Frontal cortex (tissue), 4 donors: ENCODE results near the gene KIF26B. TPM values are rescaled to one million over a fixed set of nuclear protein-coding genes. Genes with fewer than 3 reads are reported as not detected.
"Not testable (repeated sequence)": the region's sequence is repeated elsewhere in the genome, so short reads cannot be mapped to it uniquely, and the experiment has no call there.

Source experiments
- DNase-seq, 2 donors: peaks; one replicate each; pipeline ENCODE4 v3.0.0; 2012; ENCODE audit warnings: low spot score in 2 of 2
- FAIRE-seq: peaks from 2 replicates; lab custom pipeline; 2012; peaks lifted over from hg19 to GRCh38; lab: Jason Lieb, UNC
- total RNA-seq: library from RNA; depleted of rRNA; stranded (reverse); fragments of >200 nt; gene quantifications from one replicate; pipeline ENCODE4 v1.2.3, GENCODE V29; 2014
- donor health status: control.
- donor health status: control.
- donor health status: control.

Gene KIF26B
- total RNA-seq, 1 donor from 2014 or later = 11.4 TPM

DNA sequence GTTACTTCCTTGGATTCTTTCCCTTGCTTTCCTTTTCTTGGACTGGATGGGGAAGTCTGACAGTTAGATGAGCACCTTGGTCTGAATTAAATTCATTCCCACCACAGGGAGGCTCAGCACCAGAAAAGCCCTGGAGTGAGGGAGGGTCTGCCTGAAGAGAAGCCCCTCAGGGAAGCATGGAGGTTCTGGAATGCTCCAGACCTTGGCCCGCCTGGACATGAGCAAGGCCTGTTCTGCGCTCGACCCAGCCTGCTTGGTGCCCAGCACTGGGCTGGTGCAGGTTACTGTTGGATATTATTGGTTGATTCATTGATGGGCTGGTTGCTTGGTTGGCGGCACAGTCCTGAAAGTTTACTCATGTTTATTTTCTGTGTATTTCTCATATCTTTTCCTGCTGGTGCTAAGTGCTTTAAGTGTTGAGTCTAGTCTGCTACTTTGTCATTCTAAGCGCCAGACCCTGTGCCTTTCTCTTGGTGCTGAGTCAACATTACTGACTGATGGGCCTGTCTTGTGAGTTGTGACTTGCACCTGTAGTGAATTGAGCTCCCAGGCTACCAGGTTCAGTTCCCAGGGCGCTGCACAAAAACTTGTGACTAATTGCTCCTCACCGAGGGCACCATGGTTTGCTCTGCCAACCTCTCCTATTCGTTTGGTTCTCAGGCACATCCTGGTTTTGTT lies 538.5 kb downstream of the KIF26B start:
- DNase-seq = no peak
- no peak for FAIRE-seq

DNA sequence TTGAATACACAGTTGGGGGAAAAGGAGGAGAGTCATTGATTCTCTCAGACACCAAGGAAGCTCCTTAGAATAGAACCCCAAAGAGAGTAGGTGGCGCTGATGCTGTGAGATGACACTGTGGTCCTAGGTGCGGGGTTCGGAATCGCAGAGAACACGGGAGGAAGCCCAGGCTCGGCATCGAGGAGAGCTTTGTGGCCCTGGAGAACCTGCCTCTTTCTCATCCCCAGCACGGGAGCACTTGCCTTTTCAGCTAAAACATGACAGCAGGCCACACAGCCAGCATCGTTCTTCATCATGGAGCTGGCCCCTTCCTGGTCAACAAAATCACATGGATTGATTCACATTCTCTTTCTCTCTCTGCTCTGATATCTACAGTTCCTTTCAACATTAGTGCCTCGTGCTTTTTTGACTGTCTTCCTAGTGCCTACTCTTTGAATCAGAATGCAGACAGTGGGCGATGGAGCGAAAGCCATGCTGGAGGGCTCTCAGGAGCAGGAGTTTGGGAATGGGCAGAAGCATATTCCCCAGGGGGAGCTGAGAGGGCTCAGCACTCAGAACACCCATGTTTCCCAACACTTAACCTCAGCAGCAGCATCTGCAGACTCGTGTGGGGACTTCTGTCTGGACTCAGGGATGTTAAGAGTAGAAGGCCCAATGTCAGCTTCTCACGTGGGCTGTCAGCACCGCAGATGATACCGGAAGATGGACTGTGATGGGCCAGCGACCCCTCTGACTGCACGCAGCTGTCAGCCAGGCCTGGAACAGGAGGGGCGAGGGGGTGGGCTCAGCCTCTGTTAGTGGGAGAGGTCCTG lies 539.4 kb downstream of the KIF26B start:
- no peak for DNase-seq
- FAIRE-seq = no peak

DNA sequence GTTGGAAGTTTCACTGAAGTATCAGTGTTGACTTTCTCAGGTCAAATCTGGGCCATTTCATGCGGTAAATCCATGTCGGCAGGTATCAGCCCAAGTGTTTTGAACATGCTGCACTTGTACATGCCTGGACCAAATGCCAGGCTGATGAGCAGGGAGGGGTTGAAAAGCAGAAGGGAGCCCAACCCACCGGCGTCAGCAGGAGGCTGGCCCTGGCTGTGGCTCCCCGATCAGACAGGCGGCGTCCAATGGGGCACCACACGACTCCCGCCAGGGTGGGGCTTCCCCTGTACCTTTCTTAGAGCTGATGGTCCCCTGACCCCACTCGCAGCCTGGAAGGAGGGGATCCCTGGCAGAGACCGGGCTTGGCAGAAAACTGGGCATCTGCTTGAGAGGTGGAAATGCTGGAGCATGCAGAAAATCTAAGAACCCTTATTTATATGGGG lies 540.0 kb downstream of the KIF26B start:
- DNase-seq (no peak), FAIRE-seq (no peak)

DNA sequence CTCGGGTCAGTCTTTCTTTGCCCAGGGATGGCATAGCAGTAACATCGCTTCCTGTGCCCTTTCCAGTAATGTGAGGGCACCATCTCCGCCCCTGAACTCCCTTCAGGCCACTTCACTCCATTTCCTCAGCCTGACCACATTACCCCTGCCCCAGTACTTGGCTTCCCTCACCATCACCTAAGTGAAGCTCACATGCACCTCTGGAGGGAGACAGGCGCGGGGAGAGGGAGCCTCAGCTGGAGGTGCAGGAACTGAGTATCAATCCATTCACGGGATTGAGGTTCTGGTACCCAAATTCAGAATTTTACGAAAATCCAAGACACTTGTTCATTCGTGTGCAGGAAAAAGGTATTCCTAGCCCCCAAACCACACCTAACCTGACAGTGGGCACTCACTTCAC lies 540.4 kb downstream of the KIF26B start:
- DNase-seq = no peak
- FAIRE-seq = no peak

DNA sequence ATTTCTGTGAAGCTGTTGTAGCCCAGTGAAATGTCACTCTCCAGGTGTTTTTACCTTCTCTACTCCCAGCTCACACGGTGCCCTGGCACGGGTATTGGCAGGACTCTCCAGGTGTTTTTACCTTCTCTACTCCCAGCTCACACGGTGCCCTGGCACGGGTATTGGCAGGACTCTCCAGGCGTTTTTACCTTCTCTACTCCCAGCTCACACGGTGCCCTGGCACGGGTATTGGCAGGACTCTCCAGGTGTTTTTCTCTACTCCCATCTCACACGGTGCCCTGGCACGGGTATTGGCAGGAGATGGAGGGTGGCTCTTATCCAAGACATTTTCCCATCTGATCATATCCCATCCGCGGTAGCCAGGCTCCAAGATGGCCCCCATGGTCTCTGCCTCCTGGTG lies 540.9 kb downstream of the KIF26B start:
- not testable (repeated sequence) for DNase-seq, FAIRE-seq

DNA sequence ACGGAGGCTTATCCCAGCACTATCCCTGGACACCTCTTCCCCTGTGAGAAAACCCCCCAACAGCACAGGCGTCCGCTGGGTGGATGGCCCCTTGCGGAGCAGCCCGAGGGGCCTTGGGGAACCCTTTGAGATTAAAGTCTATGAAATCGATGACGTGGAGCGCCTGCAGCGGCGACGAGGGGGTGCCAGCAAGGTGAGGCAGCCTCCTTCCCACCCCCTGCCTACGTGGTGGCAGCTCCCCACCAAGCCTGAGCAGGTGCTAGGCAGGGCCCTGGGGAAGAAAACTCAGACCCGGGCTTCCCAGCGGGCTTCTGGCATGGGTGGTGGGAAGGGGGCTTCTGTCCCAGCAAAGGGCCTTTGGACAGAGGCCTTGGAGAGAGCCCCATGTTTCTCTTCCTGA lies 543.3 kb downstream of the KIF26B start:
- FAIRE-seq = no peak

DNA sequence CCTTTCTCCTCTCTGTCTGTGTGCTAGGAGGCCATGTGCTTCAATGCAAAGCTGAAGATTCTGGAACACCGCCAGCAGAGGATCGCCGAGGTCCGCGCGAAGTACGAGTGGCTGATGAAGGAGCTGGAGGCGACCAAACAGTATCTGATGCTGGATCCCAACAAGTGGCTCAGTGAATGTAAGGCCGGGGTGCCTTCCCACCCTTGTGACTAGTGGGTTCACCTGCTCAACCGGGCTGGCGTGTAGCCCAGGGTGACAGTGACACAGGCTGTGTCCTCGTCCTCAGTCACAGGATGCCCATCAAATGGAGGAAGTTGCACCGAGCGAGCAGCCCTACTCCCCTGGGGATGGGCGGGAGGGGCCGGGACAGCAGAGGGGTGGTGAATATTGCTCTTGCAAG lies 544.1 kb downstream of the KIF26B start:
- FAIRE-seq (no peak), DNase-seq (no peak)

More for the DNA sequence above, 543.3 kb downstream of the KIF26B start:
- DNase-seq = no peak

DNA sequence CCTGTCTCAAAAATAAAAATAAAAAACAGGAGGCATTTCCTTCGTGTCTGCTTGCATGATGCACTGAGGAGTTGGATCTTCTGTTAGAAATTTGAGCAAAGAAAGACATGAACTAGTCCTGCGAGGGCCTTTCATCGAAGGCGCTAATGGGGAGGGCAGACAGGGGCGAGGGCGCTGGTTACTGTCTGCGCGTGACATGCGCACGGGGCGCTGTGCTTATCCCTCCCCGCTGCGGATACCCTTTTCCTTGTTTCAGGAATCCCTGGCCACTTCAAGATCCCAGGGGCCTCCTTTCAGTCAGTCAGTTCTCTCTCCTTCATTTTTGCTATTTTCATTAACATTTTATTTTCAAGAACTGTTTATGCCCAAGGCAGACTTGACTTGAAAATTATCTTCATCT lies 545.8 kb downstream of the KIF26B start:
- FAIRE-seq (no peak), DNase-seq (no peak)

DNA sequence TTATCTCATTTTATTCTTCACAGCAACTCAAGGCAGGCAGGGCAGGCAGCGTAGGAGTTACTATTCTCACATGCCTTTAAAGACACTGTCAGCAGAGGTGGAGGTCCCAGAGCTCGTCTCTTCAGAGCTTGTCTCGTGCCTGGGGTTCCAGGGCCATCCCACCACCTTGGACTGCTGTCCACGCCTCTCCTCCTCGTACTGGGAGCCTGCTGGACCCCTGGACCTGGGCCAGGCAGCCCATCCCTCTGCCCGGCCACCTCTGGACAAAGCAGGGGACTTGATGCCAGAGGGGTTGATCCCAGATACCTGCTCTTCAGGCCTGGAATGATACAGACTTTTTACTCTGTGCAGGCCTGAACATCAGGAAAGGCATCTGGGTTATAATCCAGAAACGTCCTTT lies 546.8 kb downstream of the KIF26B start:
- FAIRE-seq = no peak
- no peak for DNase-seq

DNA sequence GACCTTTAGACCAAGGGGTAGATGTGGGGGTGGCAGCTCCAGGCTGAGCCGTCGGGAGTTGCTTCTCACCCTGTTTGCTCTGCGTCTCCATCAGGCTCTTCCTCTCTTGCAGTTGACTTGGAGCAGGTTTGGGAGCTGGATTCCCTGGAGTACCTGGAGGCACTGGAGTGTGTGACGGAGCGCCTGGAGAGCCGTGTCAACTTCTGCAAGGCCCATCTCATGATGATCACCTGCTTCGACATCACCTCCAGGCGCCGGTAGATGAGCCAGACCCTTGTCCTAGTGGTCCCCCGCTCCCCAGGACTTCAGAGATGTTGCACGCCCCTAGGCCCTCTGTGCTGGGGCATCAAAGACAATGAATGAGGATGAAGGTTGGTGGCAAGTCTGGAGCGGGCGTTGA lies 547.6 kb downstream of the KIF26B start:
- DNase-seq (no peak), FAIRE-seq (no peak)

DNA sequence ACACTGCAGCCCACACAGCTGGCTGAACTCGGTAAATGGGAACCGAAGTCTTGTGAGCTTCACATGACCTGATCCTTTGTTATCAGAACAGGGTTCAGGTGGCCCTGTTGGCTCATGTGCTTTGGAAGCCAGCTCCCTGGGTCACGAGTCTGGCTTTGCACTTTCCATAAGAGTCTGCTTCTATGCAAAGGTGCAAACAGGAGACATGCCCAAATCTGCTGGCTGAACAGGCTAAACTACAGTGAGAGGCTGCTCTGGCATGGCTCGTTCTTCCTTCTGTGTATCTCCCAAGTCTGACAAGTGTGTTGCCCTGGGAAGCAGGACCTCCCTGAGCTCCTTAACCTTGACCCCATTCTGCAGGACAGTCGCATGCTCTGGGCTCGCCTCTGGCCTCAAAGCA lies 549.6 kb downstream of the KIF26B start:
- FAIRE-seq = no peak
- DNase-seq = no peak

DNA sequence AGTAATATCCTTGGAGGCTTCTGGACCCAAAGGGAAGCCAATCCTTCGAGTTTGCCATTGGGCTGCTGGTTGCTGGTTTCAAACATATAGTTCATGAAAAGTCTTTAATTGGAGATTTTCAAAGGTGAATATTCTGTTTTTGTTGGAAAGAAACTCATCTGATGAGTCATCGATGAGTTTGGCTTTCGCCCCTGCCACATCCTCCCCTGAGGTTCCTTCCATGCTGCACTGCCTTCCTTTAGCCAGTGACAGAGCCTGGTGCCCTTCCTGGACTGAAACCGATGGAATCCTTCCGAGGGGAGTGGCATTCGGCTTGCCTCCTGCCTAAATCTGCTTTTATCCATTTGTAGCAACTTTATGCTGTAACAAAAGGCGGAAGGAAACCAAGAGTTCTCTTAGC lies 550.0 kb downstream of the KIF26B start:
- no peak for FAIRE-seq
- no peak for DNase-seq

DNA sequence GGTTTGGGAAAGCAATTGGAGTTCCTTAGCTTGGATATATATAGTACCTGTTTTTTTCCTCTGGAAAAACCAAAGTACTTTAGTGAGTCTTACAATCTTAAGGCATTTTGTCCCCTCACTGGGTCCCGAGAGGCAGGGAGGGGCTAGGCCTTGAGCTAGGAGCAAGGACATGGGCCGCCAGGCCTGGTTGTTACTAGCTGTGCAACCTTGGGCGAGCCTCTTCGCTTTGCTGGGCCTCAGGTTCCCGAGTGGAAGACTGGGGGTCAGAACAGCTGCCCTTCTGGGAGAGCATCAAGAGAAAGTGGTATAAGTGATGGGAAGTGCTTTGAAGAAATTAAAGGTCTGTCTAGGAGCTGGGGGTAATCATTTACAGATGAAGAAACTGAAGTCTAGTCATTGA lies 553.2 kb downstream of the KIF26B start:
- DNase-seq (no peak), FAIRE-seq (no peak)

DNA sequence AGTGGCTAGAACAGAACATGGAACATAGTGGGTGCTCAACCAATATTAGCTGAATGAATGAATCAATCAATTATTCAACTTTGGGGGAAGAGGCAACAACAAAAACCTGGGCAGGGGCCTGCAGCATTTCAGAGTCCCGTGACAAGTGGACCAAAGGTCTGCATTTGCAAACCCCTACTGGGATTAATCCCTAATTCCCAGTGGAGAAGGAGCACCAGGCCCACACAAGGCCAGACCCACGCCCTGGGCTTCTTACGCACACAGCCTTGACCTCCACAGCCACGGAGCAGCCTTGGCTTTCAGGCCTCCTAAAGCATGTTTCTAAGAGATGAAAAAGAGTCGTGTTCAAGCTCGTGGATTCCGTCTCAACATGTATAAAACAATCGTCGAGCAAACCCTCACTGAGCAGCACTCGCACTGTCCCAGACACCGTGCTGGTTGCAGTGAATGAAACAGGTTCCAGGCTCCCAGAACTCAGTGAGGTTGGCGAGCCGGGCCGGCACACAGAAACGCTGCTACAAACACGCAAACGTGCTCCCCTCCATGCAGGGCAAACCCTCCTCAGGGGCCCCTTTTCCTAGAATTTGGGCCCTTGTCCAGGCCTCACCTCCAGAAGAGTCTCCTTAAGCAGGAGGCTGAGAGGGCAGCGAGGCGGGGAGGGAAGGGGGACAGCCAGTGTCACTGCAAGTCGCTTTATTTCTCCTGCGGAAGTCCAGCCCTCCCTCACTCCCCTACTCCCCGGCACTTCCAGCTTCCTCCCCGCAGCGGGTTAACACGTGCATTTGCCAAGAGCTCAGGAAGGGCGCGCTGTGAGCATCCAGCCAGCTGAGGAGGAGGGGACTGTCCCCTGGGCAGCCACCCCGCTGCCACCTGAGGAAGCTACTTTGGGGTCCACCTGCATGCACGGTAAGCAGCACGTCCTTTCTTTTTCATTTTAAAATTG lies 556.4 kb downstream of the KIF26B start:
- FAIRE-seq = no peak
- no peak for DNase-seq

DNA sequence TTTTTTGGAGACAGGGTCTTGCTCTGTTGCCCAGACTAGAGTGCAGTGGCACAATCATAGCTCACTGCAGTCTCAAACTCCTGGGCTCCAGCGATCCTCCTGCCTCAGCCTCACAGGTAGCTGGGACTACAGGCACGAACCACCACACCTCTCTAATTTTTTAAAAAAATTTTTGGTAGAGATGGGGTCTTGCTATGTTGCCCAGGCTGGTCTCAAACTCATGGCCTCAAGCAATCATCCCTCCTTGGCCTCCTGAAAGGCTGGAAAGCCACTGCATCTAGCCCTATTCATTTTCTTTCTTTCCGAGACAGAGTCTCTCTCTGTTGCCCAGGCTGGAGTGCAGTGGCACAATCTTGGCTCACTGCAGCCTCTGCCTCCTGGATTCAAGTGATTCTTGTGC lies 559.2 kb downstream of the KIF26B start:
- not testable (repeated sequence) for FAIRE-seq, DNase-seq

DNA sequence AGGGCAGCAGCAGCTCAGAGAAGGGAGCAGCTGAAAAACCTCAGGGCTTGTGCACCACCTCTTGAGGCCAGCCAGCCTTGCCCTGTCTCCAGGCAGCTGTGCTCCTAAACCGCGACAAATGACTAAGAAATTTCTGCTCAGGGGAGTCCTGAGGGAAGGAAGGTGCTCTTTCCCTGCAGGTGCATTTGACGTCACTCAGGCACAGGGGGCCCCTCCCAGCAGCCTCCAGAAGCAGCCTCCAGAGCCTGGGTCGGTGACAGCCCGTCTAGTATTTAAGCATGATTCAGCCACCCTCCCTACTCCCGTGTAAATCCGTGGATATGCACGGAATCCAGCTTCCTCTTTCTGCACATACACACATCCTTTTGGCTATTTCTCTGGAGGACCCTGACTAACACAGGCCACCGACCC lies 560.5 kb downstream of the KIF26B start:
- FAIRE-seq (no peak), DNase-seq (no peak)

DNA sequence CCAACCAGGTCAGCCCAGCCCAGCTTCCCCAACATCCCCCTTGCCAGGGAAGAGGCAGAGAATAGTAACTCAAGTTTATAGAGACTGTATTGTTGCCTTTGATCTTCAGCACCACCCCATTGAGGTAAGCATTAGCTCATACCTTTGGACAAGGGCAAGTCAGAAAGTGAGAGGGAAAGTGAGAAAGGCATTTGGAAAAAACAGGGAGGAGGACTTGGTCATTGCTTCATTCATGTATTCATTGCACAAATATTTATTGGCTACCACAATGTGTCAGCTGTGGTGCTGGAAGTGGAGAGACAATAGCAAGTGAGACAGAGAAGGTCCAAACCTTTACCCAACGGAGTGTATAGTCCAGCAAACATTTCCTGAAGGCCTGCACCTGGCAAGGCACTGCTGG lies 561.2 kb downstream of the KIF26B start:
- no peak for FAIRE-seq
- no peak for DNase-seq

DNA sequence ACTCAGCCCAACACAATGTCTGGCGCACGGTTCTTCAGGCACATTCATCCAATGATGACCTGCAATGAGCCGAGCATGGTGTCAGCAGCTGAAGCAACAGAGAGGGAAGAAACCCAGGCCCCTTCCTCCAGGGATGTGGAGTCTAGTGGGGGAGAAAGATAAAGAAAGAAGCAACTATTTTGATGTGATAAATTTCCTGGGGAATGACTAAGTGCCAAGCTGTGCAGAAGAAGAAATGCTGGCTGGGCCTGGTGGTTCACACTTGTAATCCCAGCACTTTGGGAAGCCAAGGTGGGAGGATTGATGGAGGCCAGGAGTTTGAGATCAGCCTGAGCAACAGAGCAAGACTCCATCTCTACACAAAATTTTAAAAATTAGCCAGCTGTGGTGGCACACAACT lies 561.8 kb downstream of the KIF26B start:
- FAIRE-seq (no peak), DNase-seq (no peak)

DNA sequence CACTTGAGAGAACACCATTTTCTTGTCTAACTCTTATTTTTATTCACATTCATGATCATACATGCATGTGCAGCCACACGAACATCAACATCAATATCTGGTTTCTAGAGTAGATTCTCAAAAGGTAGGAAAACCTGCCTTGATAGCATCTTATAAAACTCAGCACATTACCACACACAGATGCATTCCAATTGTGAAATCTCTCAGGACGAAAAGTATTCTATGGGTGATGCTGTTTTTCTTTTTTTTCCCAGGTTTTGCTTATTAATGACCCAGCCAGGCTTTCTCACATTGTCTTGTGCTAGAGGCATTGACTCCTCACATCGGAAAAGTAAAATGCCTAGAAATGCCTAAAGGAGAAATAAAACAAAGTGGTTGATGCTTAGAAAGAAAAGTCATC lies 562.8 kb downstream of the KIF26B start:
- DNase-seq (no peak), FAIRE-seq (no peak)

DNA sequence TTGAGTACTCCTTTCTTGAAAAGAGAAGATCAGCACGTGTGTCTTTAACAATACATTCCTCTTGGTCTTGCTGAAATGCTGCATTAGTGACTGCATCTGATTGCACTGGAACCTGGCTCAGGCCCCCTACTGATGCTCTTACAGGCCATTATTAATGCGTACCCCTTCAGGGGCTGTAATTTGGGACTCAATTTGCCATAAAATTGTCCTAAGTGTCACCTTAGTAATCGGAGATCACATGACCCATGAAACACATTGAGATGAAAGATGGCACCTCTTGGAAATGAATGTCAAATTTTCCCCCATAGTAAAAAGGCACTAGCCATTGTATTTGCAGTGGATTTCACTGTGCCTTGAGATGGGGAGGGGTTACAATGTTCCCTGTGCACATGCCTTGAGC lies 563.3 kb downstream of the KIF26B start:
- FAIRE-seq (no peak), DNase-seq (no peak)
